GM12873 (cell line): Measurements from ENCODE around the gene A1CF.

Experiments used
- CTCF ChIP-seq: IDR thresholded peaks from 2 replicates; pipeline ENCODE4 v1.5.1; 2012; ENCODE audit warnings: low read depth, mild to moderate bottlenecking, moderate library complexity, low read length, control low read depth; ENCODE audit not compliant: insufficient read depth; ENCODE audit errors: missing control alignments

Gene A1CF

GRCh38 chr10:50883629-50884028 is 1.8 kb downstream of the A1CF start:
- TF ChIP-seq CTCF, result no peak

- no peak for TF ChIP-seq CTCF
These were observed 2.9 kb downstream of the A1CF start for GRCh38 chr10:50882540-50882983.

- TF ChIP-seq CTCF, result no peak
These were observed 9.0 kb downstream of the A1CF start for GRCh38 chr10:50876429-50876828.

- TF ChIP-seq CTCF, result no peak
These were observed 10.7 kb downstream of the A1CF start for GRCh38 chr10:50874723-50875122.

- TF ChIP-seq CTCF, result no peak
These were observed 19.1 kb downstream of the A1CF start for GRCh38 chr10:50866317-50866716.

- no peak for TF ChIP-seq CTCF
These were observed 22.7 kb downstream of the A1CF start for GRCh38 chr10:50862719-50863118.

GRCh38 chr10:50861370-50861769 is 24.1 kb downstream of the A1CF start:
- TF ChIP-seq CTCF, result no peak

- TF ChIP-seq CTCF, result no peak
These were observed 27.8 kb downstream of the A1CF start for GRCh38 chr10:50857579-50857978.
